Erythroblast (primary cell): Measurements from ENCODE around the gene ADARB2.
"Not testable (repeated sequence)": the region's sequence is repeated elsewhere in the genome, so short reads cannot be mapped to it uniquely, and the experiment has no call there.

Experiments
- DNase-seq, 2 experiments: peaks; one replicate each; lab custom pipeline; 2025; lab: John Stamatoyannopoulos, UW
- GATA1 ChIP-seq: IDR thresholded peaks from 2 replicates; pipeline ENCODE4 v1.6.1; 2011; ENCODE audit warnings: low read depth, mild to moderate bottlenecking, control low read depth, low read length, moderate library complexity
- POLR2A ChIP-seq: IDR thresholded peaks from 2 replicates; pipeline ENCODE4 v1.6.1; 2011; ENCODE audit warnings: mild to moderate bottlenecking, low read length

Gene ADARB2

DNA sequence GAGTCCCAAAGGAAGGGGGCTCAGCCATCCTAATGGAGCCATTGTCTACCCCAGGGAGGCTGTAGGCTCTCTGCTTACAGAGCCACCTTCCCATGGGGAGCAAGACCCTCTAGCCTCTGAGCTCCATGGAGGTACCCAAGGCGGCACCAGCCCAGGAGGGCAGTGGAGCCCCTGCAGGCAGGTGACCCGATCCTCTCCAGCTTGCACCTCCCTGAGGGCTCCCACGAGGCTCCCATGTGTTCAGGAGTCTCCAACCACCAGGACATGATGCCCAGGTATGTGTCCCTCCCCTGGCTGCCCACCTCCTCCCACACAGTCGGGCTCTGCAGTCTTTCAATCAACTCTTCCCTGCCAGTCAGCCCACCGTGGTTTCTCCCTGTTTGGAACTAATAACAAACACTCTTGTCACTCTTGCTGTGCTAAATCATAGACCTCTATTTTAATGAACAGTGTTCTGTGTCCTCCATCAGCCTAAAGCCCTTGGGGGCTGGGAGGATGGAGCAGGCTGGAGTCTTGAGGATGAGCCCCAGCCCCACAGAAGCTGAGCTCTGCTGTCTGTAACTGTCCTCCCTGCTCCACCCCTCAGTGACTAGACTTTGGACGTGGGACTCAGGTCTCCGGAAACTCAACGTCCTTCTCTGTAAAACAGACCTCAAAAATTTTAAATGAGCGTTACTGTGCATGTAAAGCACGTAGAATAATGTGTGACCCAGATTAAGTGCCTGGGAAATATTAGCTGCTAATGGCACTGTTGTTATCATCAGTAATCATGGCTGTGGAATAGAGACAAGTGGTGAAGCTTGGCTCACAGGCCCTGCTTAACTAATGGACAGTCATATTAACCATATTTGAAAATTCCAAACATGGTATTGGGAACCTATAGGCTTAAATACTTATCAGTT is 382.3 kb downstream of the ADARB2 start:
- DNase-seq: no peak
- no peak for TF ChIP-seq GATA1
- no peak for TF ChIP-seq POLR2A

DNA sequence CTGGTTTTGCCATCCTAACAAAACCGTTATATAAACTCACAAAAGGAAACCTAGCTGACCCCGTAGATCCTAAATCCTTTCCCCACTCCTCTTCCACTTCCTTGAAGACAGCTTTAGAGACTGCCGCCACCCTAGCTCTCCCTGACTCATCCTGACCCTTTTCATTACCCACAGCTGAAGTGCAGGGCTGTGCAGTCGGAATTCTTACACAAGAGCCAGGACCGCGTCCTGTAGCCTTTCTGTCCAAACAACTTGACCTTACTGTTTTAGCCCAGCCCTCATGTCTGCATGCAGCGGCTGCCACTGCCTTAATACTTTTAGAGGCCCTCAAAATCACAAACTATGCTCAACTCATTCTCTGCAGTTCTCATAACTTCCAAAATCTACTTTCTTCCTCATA is 385.0 kb downstream of the ADARB2 start:
- not testable (repeated sequence) for DNase-seq

DNA sequence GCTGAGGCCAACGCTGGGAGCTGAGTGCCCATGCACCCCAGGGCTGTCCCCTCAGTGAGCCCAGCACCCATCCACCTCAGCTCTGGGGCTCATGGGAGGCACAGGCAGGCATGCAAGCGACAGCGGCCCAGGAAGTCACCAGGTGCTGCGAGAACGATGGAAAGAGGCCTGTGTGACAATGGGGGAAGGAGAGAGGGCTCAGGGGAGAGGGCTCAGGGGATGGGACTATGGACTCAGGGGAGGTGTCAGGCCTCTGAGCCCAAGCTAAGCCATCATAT is 388.6 kb downstream of the ADARB2 start:
- no peak for TF ChIP-seq GATA1
- TF ChIP-seq POLR2A: no peak
- DNase-seq: no peak

DNA sequence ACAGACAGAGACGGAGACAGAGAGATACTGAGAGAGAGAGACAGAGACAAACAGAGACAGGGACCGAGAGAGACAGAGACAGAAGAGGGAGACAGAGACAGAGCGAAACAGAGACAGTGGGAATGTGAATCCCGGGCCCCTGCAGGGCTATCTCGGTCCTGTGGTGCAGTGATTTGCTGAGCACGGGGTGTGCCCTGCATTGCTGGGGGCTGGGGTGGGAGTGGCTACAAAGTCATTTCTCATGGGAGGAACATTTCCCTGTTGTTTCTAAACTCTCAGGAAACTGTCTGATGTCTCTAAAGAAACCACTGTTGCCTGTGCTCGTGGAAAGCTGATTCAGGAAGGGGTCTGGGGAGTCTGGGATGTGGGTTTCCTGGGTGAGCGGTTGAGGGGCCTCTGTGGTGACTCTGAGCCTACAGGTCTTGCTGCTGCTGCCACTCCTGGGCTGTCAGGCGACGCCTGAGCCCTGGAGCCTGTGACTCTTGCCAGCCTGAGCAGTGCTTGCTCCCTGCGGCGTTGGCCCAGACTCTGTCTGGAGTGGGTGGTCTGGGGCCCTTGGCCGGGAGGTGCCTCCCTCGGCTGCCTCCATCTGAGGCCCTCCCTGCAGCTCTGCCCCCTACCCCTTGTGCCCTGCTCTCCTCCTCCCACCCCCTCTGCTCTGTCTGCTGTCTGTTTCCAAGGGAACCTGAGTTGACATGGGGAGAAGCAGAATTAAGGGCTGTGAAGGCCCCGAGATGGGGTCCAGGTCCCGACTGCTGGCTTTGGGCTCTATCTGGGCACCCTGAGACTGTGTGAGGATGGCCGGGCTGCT is 389.2 kb downstream of the ADARB2 start:
- no peak for TF ChIP-seq POLR2A
- no peak for TF ChIP-seq GATA1
- DNase-seq: no peak

DNA sequence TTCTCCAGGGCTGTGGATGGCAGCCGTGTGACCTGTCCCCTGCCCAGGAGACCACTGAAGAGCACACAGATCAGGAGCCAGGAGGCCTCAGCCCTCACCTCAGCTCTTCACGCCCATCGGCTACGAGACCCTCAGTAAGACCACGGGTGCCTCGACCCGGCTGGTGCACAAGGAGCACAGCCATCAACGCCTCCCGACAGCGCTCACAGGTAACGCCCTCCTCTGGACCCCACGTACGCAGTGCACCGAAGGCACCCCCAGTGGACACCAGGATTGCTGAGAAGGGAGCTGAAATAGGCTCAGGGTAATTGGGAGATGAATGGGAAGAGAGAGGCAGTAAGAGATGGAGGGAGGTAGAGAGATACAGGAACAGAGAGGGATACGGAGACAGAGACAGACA is 389.8 kb downstream of the ADARB2 start:
- DNase-seq: no peak

DNA sequence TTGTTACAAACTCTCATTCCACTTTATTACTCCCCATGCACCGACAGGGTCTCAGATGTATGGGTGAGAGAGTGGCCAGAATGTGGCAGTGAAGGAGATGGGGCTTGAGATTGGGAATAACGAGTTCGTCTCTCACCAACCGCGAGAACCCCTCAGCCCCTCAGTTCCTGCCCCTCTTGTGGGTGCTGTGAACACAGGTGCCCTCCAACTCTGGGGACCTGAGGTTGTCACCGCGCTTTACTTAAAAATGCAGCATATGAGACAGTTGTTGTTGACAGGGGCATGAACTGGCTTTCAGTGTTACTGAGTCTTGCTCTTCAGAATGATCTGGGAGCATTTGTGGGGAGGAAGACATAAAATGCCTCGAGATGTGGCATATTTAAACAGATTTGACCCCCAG is 391.1 kb downstream of the ADARB2 start:
- DNase-seq: no peak
- no peak for TF ChIP-seq POLR2A
- no peak for TF ChIP-seq GATA1

More for the DNA sequence above, 389.8 kb downstream of the ADARB2 start:
- TF ChIP-seq POLR2A (no peak), GATA1 (no peak)

DNA sequence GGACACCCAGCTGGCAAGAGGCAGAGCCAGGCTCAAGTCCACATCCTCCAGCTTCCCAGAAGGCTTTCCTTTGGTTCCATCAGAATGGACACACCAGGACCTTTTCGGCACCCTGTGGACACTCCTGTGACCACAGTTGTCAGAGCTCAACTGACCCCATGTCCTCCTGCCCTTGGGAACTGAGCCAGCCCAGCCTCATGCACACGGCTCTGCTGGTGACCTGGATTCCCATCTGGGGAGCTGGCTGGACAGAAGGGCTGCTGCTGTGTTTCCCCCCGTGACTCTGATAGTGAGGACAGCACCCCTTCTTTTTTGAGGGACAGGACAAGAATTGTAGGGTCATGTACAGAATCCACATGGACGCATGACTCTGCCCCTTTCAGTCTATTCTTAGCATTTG is 392.0 kb downstream of the ADARB2 start:
- TF ChIP-seq POLR2A (no peak), GATA1 (no peak)

DNA sequence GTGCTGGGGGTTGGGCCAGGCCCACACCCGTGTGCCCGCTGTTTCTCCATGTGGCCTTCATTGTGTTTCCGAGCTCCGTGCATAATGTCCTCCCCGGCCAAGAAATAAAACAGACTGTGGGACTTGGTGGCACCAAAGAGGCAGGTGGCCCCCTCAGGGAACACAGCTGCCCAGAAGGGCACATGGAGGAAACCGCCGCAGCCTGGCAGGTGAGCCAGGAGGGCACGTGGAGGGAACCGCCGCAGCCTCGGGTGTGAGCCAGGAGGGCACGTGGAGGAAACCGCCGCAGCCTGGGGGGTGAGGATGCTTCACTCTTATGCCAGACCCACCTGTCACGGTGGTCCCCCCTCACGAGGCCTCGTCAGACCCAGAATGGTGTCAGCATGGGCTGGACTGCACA is 392.5 kb downstream of the ADARB2 start:
- TF ChIP-seq GATA1 (no peak), POLR2A (no peak)
- DNase-seq: no peak

More for the DNA sequence above, 392.0 kb downstream of the ADARB2 start:
- no peak for DNase-seq

DNA sequence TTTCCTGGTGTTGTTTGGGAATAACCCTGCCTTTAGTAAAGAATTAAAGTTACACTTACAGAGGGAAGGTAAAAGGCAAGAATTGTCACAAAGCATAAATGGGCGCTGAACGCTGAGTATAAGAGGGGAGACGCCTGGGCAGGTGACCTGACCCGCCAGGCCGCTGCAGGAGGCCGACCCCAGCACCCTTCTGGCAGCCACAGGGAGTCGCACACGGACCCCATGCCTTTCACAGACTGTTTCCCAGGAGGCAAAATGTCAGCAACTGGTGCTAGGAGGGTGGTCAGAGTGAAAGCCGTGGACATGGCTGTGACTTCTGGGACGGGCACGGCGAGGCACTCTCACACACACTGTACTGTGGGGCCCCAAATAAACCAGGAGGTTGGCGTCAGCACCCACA is 392.9 kb downstream of the ADARB2 start:
- DNase-seq: no peak
- TF ChIP-seq GATA1: no peak

DNA sequence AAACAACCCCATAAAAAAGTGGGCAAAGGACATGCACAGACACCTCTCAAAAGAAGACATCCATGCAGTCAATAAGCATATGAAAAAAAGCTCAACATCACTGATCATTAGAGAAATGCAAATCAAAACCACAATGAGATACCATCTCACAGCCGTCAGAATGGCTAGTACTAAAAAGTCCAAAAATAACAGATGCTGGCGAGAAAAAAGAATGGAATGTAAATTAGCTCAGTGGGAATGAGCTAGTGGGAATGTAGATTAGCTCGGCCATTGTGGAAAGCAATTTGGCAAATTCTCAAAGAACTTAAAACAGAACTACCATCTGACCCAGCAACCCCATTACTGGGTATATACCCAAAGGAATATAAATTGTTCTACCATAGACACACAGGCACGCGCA is 394.1 kb downstream of the ADARB2 start:
- TF ChIP-seq POLR2A: no peak
- no peak for TF ChIP-seq GATA1
- no peak for DNase-seq

DNA sequence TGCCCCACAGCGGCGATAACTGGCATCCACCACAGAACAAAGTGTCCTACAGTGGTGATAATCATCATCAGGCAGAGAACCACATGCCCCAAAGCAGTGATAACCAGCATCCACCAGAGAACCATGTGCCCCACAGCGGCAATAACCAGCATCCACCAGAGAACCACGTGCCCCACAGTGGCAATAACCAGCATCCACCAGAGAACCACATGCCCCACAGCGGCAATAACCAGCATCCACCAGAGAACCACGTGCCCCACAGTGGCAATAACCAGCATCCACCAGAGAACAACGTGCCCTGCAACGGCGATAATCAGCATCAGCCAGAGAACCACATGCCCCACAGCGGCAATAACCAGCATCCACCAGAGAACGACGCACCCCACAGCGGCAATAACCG is 396.3 kb downstream of the ADARB2 start:
- not testable (repeated sequence) for DNase-seq

DNA sequence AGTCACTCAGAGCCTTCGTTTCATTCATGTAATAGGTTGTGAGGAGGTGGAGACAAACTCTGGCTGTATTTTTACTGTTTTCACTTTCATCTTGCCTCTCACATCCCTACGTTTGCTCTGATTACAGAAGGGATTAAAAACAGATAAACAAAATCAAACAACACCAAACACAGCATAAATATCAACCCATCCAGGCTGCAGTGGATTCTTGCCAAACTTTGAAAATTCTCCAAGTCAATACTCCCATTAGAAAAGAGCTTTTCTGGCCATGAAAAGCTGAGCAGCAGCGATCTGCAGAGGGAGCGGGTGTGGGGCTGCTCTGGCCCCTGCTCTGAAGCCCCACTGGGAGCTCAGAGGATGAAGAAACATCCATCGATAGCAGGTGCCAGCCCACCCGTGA is 397.9 kb downstream of the ADARB2 start:
- TF ChIP-seq POLR2A (no peak), GATA1 (no peak)
- no peak for DNase-seq

DNA sequence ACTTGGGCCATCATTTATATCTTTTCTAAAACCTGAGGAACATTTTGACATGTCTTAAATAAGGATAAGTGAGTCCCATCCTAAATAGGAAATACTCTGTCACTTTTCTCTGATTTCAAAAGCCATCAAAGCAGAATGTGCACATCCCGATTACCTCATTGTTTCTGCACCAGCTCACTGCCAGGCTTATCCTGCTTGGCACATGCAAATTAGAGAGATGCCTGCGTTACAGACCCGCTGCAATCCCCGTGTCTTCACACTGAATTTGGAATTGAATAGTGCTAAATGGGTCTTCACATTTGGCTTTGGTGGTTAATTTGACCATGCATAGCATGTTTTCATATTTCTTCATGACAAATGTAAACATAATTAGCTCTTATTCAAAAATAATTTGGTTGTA is 401.7 kb downstream of the ADARB2 start:
- TF ChIP-seq POLR2A (no peak), GATA1 (no peak)
- no peak for DNase-seq

DNA sequence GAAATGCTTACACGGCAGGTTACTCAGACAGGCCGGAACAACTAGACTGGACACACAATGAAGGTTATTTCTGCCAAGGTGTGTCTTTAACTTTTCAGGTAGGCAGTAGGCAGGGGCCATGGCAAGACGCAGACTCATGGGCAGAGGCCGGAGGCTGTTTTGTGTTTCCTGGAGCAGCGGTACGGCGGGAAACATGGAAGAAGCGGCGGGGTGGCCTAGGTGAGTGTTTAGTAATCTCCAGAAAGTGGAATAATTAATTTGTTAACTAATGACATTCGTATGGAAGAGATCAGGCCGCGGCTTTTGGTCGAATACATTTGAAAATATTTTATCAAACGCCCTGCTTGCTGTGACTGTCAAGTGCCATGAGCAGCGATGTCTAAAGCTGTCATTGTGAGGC is 403.3 kb downstream of the ADARB2 start:
- no peak for TF ChIP-seq GATA1
- TF ChIP-seq POLR2A: no peak
- no peak for DNase-seq

DNA sequence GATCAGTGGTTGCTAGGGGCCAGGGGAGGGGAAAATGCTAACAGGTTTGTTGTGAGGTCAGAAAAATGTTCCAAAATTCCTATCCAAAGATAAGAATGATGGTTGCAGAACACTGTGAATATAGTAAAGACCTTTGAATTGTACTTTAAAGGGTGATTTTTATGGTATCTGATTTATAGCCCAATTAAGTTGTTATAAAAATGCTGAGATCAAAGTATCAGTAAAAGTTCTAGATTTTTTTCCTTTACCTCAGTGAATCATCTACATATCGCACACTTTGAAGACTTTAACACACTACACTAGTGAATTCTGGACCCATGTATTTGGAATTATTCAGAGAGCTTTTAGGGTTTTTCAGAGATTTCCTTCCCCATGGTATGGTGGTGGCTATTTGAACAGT is 405.8 kb downstream of the ADARB2 start:
- no peak for DNase-seq
- TF ChIP-seq GATA1: no peak
- TF ChIP-seq POLR2A: no peak
